ENCODE results near the gene OR5AC2.

GRCh38 chr3:98086873-98087272, at the start of gene OR5AC2:
- TF ChIP-seq, protein P1, sequence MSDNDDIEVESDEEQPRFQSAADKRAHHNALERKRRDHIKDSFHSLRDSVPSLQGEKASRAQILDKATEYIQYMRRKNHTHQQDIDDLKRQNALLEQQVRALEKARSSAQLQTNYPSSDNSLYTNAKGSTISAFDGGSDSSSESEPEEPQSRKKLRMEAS (IDR thresholded peaks at IDR 0.05), result no peak
- no peak for TF ChIP-seq ZBTB7A (IDR thresholded peaks at IDR 0.05; ENCODE audit: low read depth)
- no peak for TF ChIP-seq CREB1 (IDR thresholded peaks at IDR 0.05; ENCODE audit: low read depth)
- TF ChIP-seq EP300 (IDR thresholded peaks at IDR 0.05; ENCODE audit: borderline replicate concordance), result no peak
- TF ChIP-seq, protein P2, sequence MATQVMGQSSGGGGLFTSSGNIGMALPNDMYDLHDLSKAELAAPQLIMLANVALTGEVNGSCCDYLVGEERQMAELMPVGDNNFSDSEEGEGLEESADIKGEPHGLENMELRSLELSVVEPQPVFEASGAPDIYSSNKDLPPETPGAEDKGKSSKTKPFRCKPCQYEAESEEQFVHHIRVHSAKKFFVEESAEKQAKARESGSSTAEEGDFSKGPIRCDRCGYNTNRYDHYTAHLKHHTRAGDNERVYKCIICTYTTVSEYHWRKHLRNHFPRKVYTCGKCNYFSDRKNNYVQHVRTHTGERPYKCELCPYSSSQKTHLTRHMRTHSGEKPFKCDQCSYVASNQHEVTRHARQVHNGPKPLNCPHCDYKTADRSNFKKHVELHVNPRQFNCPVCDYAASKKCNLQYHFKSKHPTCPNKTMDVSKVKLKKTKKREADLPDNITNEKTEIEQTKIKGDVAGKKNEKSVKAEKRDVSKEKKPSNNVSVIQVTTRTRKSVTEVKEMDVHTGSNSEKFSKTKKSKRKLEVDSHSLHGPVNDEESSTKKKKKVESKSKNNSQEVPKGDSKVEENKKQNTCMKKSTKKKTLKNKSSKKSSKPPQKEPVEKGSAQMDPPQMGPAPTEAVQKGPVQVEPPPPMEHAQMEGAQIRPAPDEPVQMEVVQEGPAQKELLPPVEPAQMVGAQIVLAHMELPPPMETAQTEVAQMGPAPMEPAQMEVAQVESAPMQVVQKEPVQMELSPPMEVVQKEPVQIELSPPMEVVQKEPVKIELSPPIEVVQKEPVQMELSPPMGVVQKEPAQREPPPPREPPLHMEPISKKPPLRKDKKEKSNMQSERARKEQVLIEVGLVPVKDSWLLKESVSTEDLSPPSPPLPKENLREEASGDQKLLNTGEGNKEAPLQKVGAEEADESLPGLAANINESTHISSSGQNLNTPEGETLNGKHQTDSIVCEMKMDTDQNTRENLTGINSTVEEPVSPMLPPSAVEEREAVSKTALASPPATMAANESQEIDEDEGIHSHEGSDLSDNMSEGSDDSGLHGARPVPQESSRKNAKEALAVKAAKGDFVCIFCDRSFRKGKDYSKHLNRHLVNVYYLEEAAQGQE (IDR thresholded peaks at IDR 0.05; ENCODE audit: low read depth), result no peak
